Measurements from ENCODE around the gene CCDC57. TPM values are rescaled to one million over a fixed set of nuclear protein-coding genes. Genes with fewer than 3 reads are reported as not detected.

CCDC57 gene
- total and polyA plus RNA-seq, 12 donors = 7.0 to 34.5 (median 10.7) TPM

DNA sequence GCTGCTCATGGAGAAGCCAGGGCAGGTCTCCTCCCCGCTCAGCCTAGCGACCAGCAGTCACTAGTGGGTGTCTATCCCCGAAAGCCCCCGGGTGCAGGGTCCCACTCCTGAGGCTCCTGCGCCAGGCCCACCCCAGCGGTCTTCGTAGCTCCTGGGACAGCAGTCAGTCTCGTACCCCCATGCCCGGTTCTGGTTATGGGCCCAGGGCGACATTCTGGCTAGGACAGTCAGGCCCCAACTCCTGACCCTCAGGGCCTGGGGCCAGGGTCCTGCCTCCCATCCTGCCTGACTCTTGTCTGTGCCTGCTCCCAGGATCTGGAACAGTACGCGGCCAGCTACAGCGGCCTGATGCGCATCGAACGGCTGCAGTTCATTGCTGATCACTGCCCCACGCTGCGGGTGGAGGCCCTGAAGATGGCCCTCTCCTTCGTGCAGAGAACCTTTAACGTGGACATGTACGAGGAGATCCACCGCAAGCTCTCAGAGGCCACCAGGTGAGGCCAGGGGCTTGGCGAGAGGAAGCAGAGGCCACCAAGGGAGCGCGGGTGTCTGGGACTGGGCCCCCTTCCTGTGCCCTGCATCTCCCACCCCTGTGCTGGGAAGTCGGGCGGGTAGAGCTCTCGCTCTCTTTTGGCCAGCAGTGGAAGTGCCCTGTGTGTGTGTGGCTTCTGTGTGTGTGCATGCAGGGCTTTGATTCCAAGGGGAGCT, 158.9 kb downstream of the CCDC57 start:
- Histone ChIP-seq H3K9me3 (no peaks in the 10 kb centered on the region), H3K4me3 (peak overlapping the region in 2 of 10 donors; percentile 86 to 91), H3K27ac (no peak overlapping the region), H3K36me3 (peaks cover 3 to 72% (median 29%) of the 10 kb centered on the region in 9 donors), H3K4me1 (peaks cover 12 to 39% (median 28%) of the 10 kb centered on the region in 9 donors), H3K27me3 (no peaks in the 10 kb centered on the region)
- ATAC-seq = no peak
- WGBS, 2 donors = 93 to 94% methylated on average over 28 of the region's 28 CpGs
- no peak for DNase-seq
- TF ChIP-seq, protein P1, sequence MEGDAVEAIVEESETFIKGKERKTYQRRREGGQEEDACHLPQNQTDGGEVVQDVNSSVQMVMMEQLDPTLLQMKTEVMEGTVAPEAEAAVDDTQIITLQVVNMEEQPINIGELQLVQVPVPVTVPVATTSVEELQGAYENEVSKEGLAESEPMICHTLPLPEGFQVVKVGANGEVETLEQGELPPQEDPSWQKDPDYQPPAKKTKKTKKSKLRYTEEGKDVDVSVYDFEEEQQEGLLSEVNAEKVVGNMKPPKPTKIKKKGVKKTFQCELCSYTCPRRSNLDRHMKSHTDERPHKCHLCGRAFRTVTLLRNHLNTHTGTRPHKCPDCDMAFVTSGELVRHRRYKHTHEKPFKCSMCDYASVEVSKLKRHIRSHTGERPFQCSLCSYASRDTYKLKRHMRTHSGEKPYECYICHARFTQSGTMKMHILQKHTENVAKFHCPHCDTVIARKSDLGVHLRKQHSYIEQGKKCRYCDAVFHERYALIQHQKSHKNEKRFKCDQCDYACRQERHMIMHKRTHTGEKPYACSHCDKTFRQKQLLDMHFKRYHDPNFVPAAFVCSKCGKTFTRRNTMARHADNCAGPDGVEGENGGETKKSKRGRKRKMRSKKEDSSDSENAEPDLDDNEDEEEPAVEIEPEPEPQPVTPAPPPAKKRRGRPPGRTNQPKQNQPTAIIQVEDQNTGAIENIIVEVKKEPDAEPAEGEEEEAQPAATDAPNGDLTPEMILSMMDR (IDR thresholded peaks at IDR 0.05) = no peak
- intact Hi-C loops (cut with DNase I) = loop anchor here in 1 of 10 donors (5.0 kb wide), 1 partner anchor 44 kb away; the partner anchor contains the start of gene FASN

DNA sequence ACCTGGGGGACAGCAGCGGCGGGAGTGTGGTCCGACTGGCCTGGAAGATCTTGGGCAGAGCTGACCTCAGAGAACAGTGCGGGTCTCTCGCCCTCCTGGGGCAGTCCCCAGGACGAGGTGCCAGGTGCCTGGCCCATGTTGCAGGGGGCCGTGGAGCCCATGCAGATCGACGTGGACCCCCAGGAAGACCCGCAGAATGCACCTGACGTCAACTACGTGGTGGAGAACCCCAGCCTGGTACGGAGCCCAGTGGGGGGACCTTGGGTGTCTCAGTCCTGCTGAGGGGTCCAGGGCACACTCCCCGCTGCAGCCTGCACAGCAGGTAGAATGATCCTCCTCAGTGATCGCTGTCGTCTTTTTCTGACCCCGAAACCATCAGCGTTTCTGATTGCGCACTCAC, 159.5 kb downstream of the CCDC57 start:
- H3K27me3 ChIP-seq = no peaks in the 10 kb centered on the region
- no peaks in the 10 kb centered on the region for H3K9me3 ChIP-seq

DNA sequence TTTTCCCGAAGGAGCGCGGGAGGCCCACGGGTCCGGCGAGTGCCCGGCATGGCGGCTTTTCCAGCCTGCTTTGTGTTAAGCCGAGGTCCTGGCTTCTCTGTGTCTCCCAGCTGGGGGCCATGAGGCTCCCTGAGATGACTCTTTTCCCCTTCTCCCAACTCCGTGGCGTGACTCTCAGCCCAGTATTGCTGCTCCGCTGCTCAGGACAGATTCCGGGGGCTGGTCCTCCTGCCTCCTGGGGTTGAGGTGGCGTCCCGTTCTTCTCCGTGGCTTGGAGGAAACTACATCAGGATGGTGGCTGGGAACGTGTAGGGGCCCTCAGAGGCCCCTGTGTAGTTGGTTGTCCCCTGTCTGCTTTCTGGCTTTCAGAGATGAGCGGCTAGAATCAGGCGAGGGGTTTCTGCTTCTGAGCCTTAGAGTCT, 160.0 kb downstream of the CCDC57 start:
- peak overlapping the region in 6 of 10 donors; percentile 22 to 78 (median 64) for H3K27ac ChIP-seq
- ATAC-seq (no peak), DNase-seq (no peak)
- H3K9me3 ChIP-seq = no peaks in the 10 kb centered on the region
- TF ChIP-seq, protein P1 (IDR thresholded peaks at IDR 0.05) = no peak
- intact Hi-C loops (cut with DNase I) = loop anchor here in 1 of 10 donors (5.0 kb wide), 1 partner anchor 45 kb away; the partner anchor contains the start of gene FASN
- H3K27me3 ChIP-seq = no peaks in the 10 kb centered on the region
- H3K4me1 ChIP-seq = peaks cover 12 to 39% (median 28%) of the 10 kb centered on the region in 9 donors
- H3K4me3 ChIP-seq = peak overlapping the region; percentile 46 to 97 (median 83)
- 23 to 27% methylated on average over 18 to 19 of the region's 19 CpGs for WGBS, 2 donors
- H3K36me3 ChIP-seq = peaks cover 3 to 72% (median 25%) of the 10 kb centered on the region in 9 donors

More for the DNA sequence above, 159.5 kb downstream of the CCDC57 start:
- H3K36me3 ChIP-seq = peaks cover 3 to 72% (median 29%) of the 10 kb centered on the region in 9 donors
- TF ChIP-seq, protein P1 (IDR thresholded peaks at IDR 0.05) = no peak
- H3K27ac ChIP-seq = no peak overlapping the region
- intact Hi-C loops (cut with DNase I) = loop anchor here in 1 of 10 donors (5.0 kb wide), 1 partner anchor 44 kb away; the partner anchor contains the start of gene FASN
- DNase-seq = no peak
- WGBS, 2 donors = 90 to 92% methylated on average over 19 of the region's 19 CpGs
- peaks cover 12 to 39% (median 28%) of the 10 kb centered on the region in 9 donors for H3K4me1 ChIP-seq
- peak overlapping the region in 7 of 10 donors; percentile 73 to 97 (median 86) for H3K4me3 ChIP-seq
- no peak for ATAC-seq

DNA sequence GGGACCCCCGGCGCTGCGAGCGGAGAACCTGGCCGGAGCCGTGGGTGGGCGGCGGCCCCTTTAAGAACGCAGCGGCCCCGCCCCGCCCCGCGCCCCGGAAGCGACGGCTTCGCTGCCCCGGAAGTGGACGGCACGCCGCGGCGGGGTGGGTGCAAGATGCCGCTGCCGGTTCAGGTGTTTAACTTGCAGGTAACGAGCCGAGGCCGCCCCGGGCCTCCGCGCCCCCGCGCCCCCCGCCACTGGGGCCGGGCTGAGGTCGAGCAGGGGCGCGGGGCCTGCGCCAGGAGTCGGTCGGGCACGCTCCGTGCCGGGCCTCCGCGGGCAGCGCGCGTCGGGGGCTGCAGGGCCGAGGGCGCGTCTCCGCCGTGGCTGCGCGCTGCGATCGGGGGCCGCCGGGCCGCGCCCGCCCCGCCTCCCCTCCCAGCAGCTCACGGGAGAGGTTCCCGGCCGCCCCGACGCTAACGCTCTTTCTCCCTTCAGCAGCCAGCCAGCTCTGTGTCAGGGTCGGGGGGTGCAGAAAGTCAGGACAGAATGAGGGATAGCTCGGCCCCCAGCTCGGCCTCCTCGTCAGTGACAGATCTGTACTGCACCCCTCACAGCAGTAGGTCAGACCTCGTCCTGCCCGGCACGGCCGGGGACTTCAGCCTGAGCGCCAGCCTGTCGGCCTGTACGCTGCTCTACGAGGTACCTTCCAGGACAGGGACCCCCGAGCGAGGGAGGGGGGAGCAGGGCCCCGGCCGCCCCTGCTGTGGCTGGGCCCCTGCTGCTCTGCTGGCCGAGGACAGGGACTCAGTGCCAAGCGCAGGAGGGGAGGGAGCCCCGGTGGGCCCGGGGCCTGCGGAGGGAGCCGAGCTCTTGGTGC, 160.6 kb downstream of the CCDC57 start, which contains the start of the genes GPS1 and RFNG:
Gene GPS1, plus strand, starts transcription at position 123 of the 862 bp plus-strand sequence. Its CDS starts 34 bp downstream, at position 157.
Gene RFNG, minus strand, starts transcription at position 36 of the 862 bp plus-strand sequence. CDS start 45 bp downstream, outside the sequence.
- peaks cover 12 to 39% (median 28%) of the 10 kb centered on the region in 9 donors for H3K4me1 ChIP-seq

More for the DNA sequence above, 160.6 kb downstream of the CCDC57 start, which contains the start of the genes GPS1 and RFNG:
- Histone ChIP-seq H3K36me3 (peaks cover 3 to 72% (median 19%) of the 10 kb centered on the region in 9 donors), H3K4me3 (peak within 1 kb of the TSS; percentile 73 to 97 (median 84)), H3K27me3 (no peaks in the 10 kb centered on the region), H3K27ac (peak within 1 kb of the TSS in 9 of 10 donors; percentile 15 to 85 (median 71)), H3K9me3 (no peaks in the 10 kb centered on the region)
- TF ChIP-seq, protein P1 (IDR thresholded peaks at IDR 0.05) = no peak
- DNase-seq (peak; percentile 69 to 84), ATAC-seq (peak; percentile 27 to 82 (median 70))
- intact Hi-C loops (cut with DNase I) = loop anchor here in 1 of 10 donors (5.0 kb wide), 1 partner anchor 45 kb away; the partner anchor contains the start of gene FASN
- 1% methylated on average over 78 to 94 of the region's 94 CpGs for WGBS, 2 donors

Data from heart right ventricle (tissue), 16 donors.